ENCODE data around the gene NCK2.

The NCK2 gene

GRCh38 chr2:105936954-105937353 is 192.2 kb downstream of the NCK2 start:
- no peak for TF ChIP-seq CTCF (IDR thresholded peaks at IDR 0.05; ENCODE audit: low read depth, low read length)
- DNase-seq (ENCODE audit: extremely low read depth, low read depth) = no peak

GRCh38 chr2:105937498-105938097 is 192.9 kb downstream of the NCK2 start:
- TF ChIP-seq CTCF (IDR thresholded peaks at IDR 0.05; ENCODE audit: low read depth, low read length) = no peak
- no peak for DNase-seq (ENCODE audit: extremely low read depth, low read depth)

Data from AG09319 (cell line).